ENCODE results near the gene JMJD6.

The JMJD6 gene

DNA sequence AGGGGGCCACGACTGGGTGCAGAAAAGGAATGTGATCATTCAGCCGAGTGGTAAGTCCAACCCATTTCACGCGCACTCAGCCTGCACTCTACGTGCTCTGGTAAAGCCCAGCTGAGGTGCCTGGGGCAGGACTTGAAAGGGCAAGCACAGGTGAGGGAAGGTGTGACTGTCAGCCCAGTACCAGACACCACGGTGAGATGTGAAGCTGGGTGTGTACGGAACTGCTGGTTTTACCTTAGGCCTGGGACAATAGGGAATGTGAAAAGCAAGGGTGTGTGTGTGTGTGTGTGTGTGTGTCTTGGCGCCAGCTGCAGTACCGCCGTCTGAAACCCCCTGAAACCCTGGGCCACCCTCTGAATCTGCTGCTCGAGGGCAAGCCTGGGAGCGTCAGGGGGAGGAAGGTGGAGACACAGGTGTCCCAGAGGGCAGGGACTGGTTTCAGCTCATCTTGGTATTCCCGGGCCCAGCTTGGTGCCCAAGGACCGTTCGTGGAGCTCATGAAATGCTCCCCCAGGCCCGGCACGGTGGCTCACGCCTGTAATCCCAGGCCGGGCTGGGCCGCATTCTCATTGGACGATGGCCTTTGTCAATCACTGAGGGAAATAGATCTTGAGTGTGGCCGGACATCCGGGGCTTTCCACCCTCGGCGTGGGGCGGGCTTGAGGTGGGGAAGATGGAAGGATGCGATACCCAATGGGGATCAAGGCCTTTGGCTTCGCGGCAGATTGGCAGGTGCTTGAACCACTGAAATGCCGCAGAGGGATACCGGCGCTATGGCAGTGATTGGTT, 55.1 kb downstream of the JMJD6 start:
- Mint-ChIP-seq H3K4me3 (peak overlapping the region; percentile 86 to 90), H3K36me3 (ENCODE audit: insufficient read depth) (peaks cover 16% of the 10 kb centered on the region), H3K27ac (peak overlapping the region; percentile 92 to 96), H3K27me3 (peaks cover 0 to 10% of the 10 kb centered on the region in 2 donors), H3K4me1 (ENCODE audit: low read depth in 2 of 2) (peaks cover 17 to 23% of the 10 kb centered on the region in 2 donors), H3K9me3 (no peaks in the 10 kb centered on the region)
- peak; percentile 98 for ATAC-seq (replicated peaks)
- peak; percentile 97 to 99 (median 98) for DNase-seq

DNA sequence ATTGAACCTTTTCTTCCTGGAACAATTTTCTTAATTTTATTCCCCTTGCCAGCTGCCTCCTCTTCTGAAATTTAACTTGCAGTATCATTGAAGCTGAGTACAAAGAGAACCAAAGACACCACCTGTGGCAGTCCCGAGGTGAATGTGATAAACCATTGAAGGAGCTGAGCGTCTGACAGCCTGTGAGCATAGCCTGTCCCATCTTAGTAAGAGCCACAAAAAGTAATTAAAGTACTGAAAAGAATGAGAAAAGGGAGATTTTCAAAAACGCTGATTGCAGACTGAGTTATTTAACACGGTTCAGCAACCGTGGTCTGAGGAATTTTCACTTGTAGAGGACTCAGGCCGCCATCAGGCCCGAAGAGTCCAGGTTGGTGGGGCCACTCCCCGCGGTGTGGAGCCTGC, 55.7 kb downstream of the JMJD6 start:
- Mint-ChIP-seq H3K27me3 (peaks cover 3 to 10% of the 10 kb centered on the region in 2 donors), H3K9me3 (no peaks in the 10 kb centered on the region), H3K27ac (peak overlapping the region; percentile 92 to 96), H3K36me3 (ENCODE audit: insufficient read depth) (peaks cover 16% of the 10 kb centered on the region), H3K4me3 (peak overlapping the region; percentile 86 to 90), H3K4me1 (ENCODE audit: low read depth in 2 of 2) (peaks cover 17 to 23% of the 10 kb centered on the region in 2 donors)
- DNase-seq (no peak), ATAC-seq (replicated peaks) (no peak)

DNA sequence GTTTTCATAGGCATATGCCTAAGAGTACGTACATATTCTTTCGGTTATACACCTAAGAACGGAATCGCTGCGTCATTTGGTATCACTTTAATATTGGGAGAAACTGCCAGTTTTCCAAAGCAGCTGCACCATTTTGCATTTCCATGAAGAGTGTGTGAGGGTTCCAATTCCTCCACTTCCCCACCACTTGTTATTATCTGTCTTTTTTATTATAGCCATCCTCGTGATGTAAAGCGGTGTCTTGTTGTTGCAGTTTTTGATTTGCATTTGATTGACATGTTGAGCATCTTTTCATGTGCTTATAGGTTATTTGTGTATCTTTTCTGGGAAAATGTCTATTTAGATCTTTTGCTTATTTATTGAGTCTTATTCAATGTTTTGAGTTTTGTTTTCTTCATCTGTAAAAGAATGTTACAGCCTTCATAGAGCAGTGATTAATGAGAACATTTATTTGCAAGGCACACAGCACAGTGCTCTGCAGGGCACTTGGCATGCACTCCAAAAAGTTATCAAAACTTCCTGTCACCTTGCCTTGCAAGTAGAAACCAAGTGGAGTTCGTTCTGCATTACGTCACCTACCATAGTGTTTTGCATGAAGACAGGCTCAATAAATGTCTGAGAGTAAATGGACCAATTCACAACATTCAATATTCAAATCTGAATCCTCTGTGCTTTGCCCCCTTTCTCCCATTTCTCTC, 56.2 kb downstream of the JMJD6 start:
- H3K4me1 Mint-ChIP-seq (ENCODE audit: low read depth in 2 of 2) = peaks cover 17 to 23% of the 10 kb centered on the region in 2 donors
- no peaks in the 10 kb centered on the region for H3K9me3 Mint-ChIP-seq
- H3K27ac Mint-ChIP-seq = peak overlapping the region; percentile 92 to 96
- peaks cover 5 to 10% of the 10 kb centered on the region in 2 donors for H3K27me3 Mint-ChIP-seq
- ATAC-seq (replicated peaks) (no peak), DNase-seq (no peak)
- H3K36me3 Mint-ChIP-seq (ENCODE audit: insufficient read depth) = peaks cover 16% of the 10 kb centered on the region
- peak overlapping the region; percentile 86 to 90 for H3K4me3 Mint-ChIP-seq

All from effector memory CD8-positive, alpha-beta T cell (primary cell).